ENCODE data around the gene GLS. TPM values are rescaled to one million over a fixed set of nuclear protein-coding genes. Genes with fewer than 3 reads are reported as not detected.

The GLS gene
- total RNA-seq, 1 experiment from 2014 or later, result 97.4 TPM

DNA sequence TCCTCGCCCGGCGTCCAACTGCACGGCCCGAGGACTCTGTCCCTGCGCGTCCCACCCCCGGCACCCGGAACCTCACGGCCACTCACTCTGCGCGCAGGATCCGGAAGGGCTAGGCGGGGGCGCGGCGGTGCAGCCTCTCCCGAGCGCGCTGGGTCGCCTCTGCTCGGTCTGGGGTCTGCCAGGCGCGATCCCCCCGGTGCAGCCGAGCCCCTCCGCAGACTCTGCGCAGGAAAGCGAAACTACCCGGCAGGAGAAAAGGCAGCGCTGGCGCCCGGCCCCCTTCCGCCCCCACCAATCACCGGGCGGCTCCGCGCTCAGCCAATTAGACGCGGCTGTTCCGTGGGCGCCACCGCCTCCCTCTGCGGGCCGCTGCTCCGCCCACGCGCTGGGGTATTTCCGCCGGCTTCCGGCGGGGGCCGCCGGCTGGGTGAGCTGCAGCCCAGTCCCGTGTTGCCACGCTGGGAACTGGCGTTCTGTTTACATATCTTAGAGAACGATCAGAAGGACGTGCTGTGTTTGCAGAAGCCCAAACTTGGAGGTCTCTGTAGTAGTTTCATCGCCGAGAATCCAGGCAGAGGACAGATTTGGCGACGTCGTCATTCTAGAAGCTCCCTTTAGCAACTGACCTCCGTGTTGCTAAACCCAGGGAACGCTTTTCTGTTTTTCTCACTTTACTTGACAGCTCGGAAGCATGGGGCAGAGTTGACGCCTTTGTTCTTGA, 133.5 kb downstream of the GLS start, which contains the start of gene STAT1:
STAT1 (minus strand) TSS at position 240 of the 721 bp plus-strand sequence. CDS start 4,168 bp downstream, outside the sequence.
- ATAC-seq (peak; percentile 95), DNase-seq (ENCODE audit: low read depth, low spot score) (peak; percentile 65)
- H3K36me3 ChIP-seq (ENCODE audit: control insufficient read depth in 1 of 2, insufficient read depth in 2 of 2, low read length in 2 of 2), result peaks cover 4 to 9% of the 10 kb centered on the region in 2 experiments; a peak in 2 of 4 replicates
- peaks cover 4 to 21% of the 10 kb centered on the region in 2 experiments; a peak in 3 of 4 replicates for H3K4me1 ChIP-seq (ENCODE audit: control insufficient read depth in 1 of 2, insufficient read depth in 2 of 2, low read length in 2 of 2)
- CTCF ChIA-PET, result no interaction called here
- no TSS peak for BruUV-seq (replicated peaks)
- H3K9ac ChIP-seq (ENCODE audit: low read length), result peak within 1 kb of the TSS; percentile 90
- no peak within 1 kb of the TSS for H2AFZ ChIP-seq (ENCODE audit: low read depth, low read length, poor library complexity, severe bottlenecking)
- peaks cover 36% of the 10 kb centered on the region for H3K79me2 ChIP-seq (ENCODE audit: insufficient read depth, low read length)
- intact Hi-C loops (cut with micrococcal nuclease), result no loop called here
- POLR2A ChIA-PET, result interaction anchor here (0.6 to 0.9 kb wide), 2 partner anchors 12 to 35 kb away, joined by 3 read pairs; no protein-coding TSS in a partner anchor
- RAD21 ChIA-PET (ENCODE audit: low non-redundant PET in 1 of 2, low total read pairs in 2 of 2, uncharacterized antibody in 2 of 2, unreplicated experiment in 2 of 2), result no interaction called here
- peak within 1 kb of the TSS; percentile 85 for H3K4me2 ChIP-seq (ENCODE audit: low read length)
- peak within 1 kb of the TSS; percentile 79 to 83 for H3K4me3 ChIP-seq (replicated peaks in 1 of 2; ENCODE audit: low read depth in 1 of 2, low read length in 2 of 2)
- H3K9me3 ChIP-seq (ENCODE audit: control insufficient read depth in 1 of 2, insufficient read depth in 1 of 2, low read depth in 1 of 2, low read length in 2 of 2), result no peaks in the 10 kb centered on the region
- H3K9me2 ChIP-seq (ENCODE audit: insufficient read depth), result no peaks in the 10 kb centered on the region
- H3K27ac ChIP-seq (ENCODE audit: low read depth, low read length), result peak within 1 kb of the TSS; percentile 84
- H4K20me1 ChIP-seq (ENCODE audit: insufficient read depth), result no peaks in the 10 kb centered on the region
- H3K27me3 ChIP-seq (ENCODE audit: insufficient read depth, low read length), result no peaks in the 10 kb centered on the region
- TF ChIP-seq SRF (IDR thresholded peaks at IDR 0.05; ENCODE audit: low read depth), result no peak
- no peak for TF ChIP-seq EZH2phosphoT487 (IDR thresholded peaks at IDR 0.05; ENCODE audit: borderline replicate concordance)
- TF ChIP-seq ZNF274 (IDR thresholded peaks at IDR 0.05; ENCODE audit: low read depth, low read length), result no peak
- TF ChIP-seq CTCF (IDR thresholded peaks at IDR 0.05 in 2 of 3, conservative IDR thresholded peaks at IDR 0.05 in 1 of 3; ENCODE audit: borderline replicate concordance in 1 of 3, insufficient read depth in 1 of 3, low read depth in 2 of 3, low read length in 2 of 3), result no peak
- peak; percentile 36; the same call in 1 of the 2 replicates for TF ChIP-seq ZFX (IDR thresholded peaks at IDR 0.05)
- peak; percentile 97 for TF ChIP-seq POLR2AphosphoS5 (IDR thresholded peaks at IDR 0.05; ENCODE audit: low read depth, low read length)
- no peak for TF ChIP-seq EZH2 (IDR thresholded peaks at IDR 0.05)
- no peak for TF ChIP-seq CEBPB (IDR thresholded peaks at IDR 0.05; ENCODE audit: low read depth)
- peak; percentile 87 for TF ChIP-seq CBX3 (IDR thresholded peaks at IDR 0.05; ENCODE audit: low read depth)
- TF ChIP-seq EGR1 (IDR thresholded peaks at IDR 0.05; ENCODE audit: low read depth), result peak; percentile 100
- TF ChIP-seq ATF3 (IDR thresholded peaks at IDR 0.05), result no peak
- TF ChIP-seq REST (IDR thresholded peaks at IDR 0.05; ENCODE audit: low read depth), result no peak
- peak; percentile 78 for TF ChIP-seq JUND (IDR thresholded peaks at IDR 0.05)
- TF ChIP-seq FOSL1 (IDR thresholded peaks at IDR 0.05; ENCODE audit: low read depth), result no peak; the same call in 1 of the 2 replicates
- TF ChIP-seq, protein P1, sequence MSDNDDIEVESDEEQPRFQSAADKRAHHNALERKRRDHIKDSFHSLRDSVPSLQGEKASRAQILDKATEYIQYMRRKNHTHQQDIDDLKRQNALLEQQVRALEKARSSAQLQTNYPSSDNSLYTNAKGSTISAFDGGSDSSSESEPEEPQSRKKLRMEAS (IDR thresholded peaks at IDR 0.05), result peak; percentile 92
- TF ChIP-seq YY1 (IDR thresholded peaks at IDR 0.05; ENCODE audit: extremely low read depth, insufficient replicate concordance, low read depth, low read length), result peak; percentile 77
- peak; percentile 56 for TF ChIP-seq ELF1 (IDR thresholded peaks at IDR 0.05; ENCODE audit: borderline replicate concordance, low read depth)
- peak; percentile 96 for TF ChIP-seq SP1 (IDR thresholded peaks at IDR 0.05; ENCODE audit: low read depth)
- TF ChIP-seq RAD21 (IDR thresholded peaks at IDR 0.05; ENCODE audit: low read depth), result no peak
- TF ChIP-seq, protein P2, sequence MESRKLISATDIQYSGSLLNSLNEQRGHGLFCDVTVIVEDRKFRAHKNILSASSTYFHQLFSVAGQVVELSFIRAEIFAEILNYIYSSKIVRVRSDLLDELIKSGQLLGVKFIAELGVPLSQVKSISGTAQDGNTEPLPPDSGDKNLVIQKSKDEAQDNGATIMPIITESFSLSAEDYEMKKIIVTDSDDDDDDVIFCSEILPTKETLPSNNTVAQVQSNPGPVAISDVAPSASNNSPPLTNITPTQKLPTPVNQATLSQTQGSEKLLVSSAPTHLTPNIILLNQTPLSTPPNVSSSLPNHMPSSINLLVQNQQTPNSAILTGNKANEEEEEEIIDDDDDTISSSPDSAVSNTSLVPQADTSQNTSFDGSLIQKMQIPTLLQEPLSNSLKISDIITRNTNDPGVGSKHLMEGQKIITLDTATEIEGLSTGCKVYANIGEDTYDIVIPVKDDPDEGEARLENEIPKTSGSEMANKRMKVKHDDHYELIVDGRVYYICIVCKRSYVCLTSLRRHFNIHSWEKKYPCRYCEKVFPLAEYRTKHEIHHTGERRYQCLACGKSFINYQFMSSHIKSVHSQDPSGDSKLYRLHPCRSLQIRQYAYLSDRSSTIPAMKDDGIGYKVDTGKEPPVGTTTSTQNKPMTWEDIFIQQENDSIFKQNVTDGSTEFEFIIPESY (IDR thresholded peaks at IDR 0.05; ENCODE audit: extremely low read depth, insufficient replicate concordance, low read length), result peak; percentile 92

Measured in HCT116 (cell line).